NOMO-1 treated with dmso at 0.1 percent for 144 hours (cell line): ENCODE data around the gene VRTN.

Experiments used
- DNase-seq: peaks from one replicate; lab custom pipeline; 2025; ENCODE audit not compliant: unreplicated experiment; lab: John Stamatoyannopoulos, UW

The VRTN gene

GRCh38 chr14:74392616-74393570 is 44.6 kb downstream of the VRTN start:
- no peak for DNase-seq

GRCh38 chr14:74394549-74394948 is 46.3 kb downstream of the VRTN start:
- no peak for DNase-seq

GRCh38 chr14:74395094-74395493 is 46.8 kb downstream of the VRTN start:
- no peak for DNase-seq

- no peak for DNase-seq
These were observed 51.9 kb downstream of the VRTN start for GRCh38 chr14:74400031-74400685.

GRCh38 chr14:74400919-74401503 is 52.7 kb downstream of the VRTN start:
- no peak for DNase-seq

- peak; percentile 4 for DNase-seq
These were observed 53.4 kb downstream of the VRTN start for GRCh38 chr14:74401504-74402241.

GRCh38 chr14:74402401-74403251 is 54.4 kb downstream of the VRTN start:
- DNase-seq: no peak

- no peak for DNase-seq
These were observed 55.5 kb downstream of the VRTN start for GRCh38 chr14:74403619-74404417.

- DNase-seq: no peak
These were observed 56.2 kb downstream of the VRTN start for GRCh38 chr14:74404435-74404834.

- no peak for DNase-seq
These were observed 57.4 kb downstream of the VRTN start for GRCh38 chr14:74405663-74406062.

- no peak for DNase-seq
These were observed 58.9 kb downstream of the VRTN start for GRCh38 chr14:74407021-74407800.

- no peak for DNase-seq
These were observed 59.5 kb downstream of the VRTN start for GRCh38 chr14:74407801-74408154.

- DNase-seq: no peak
These were observed 60.6 kb downstream of the VRTN start for GRCh38 chr14:74408870-74409269.

GRCh38 chr14:74409441-74409840 is 61.2 kb downstream of the VRTN start:
- DNase-seq: no peak
